Upper lobe of right lung (tissue), 1 donor: ENCODE data around the gene CDKN1B. TPM values are rescaled to one million over a fixed set of nuclear protein-coding genes. Genes with fewer than 3 reads are reported as not detected.

Experiments
- ATAC-seq: fragments of 200-7000 bp; cut with Tn5 transposase; one replicate; pipeline ENCODE4 v1.9.1; 2020; ENCODE audit warnings: mild to moderate bottlenecking, moderate library complexity
- DNase-seq: peaks from one replicate; pipeline ENCODE4 v3.0.0-alpha.2; 2020
- H3K27ac ChIP-seq: fragments of 200-600 bp; one replicate; pipeline ENCODE4 v1.8.0; 2022
- H3K27me3 ChIP-seq: fragments of 200-600 bp; one replicate; pipeline ENCODE4 v1.8.0; 2022; ENCODE audit warnings: mild to moderate bottlenecking
- H3K36me3 ChIP-seq: fragments of 200-600 bp; one replicate; pipeline ENCODE4 v1.8.0; 2022
- H3K4me1 ChIP-seq: fragments of 200-600 bp; one replicate; pipeline ENCODE4 v1.8.0; 2022
- H3K4me3 ChIP-seq: fragments of 200-600 bp; one replicate; pipeline ENCODE4 v1.8.0; 2022; ENCODE audit warnings: mild to moderate bottlenecking
- H3K9me3 ChIP-seq: fragments of 200-600 bp; one replicate; pipeline ENCODE4 v1.8.0; 2022
- intact Hi-C: fragments of 100-400 bp; cut with DNase I; formaldehyde crosslinking; loops from one replicate; pipeline ENCODE4 v1.11.0; 2022
- long read RNA-seq: library from polyadenylated mRNA; unstranded; transcript quantifications from one replicate; pipeline ENCODE4 v2.0.0, GENCODE V29; 2021
- total RNA-seq: library from RNA; stranded (reverse); fragmentation: NEBNext Ultra II Directional; extraction: Animal tissue kit (Norgen Biotek cat#: 25700); gene quantifications from one replicate; pipeline ENCODE4 v1.2.1, GENCODE V29; 2021
- TF ChIP-seq, protein P1 (sequence below): fragments of 200-600 bp; IDR thresholded peaks from one replicate; pipeline ENCODE4 v1.8.0; 2022; ENCODE audit warnings: antibody characterized with exemption
- donor health status: DM: no; HTN: yes; CAD: no; lungs with severe emphysema.

The CDKN1B gene
- 51.4 TPM for total RNA-seq
- long read RNA-seq, partial matches to known transcripts = 1 of 7 reads
- long read RNA-seq, other reads (novel, unspliced or antisense) = 2 of 7 reads

GRCh38 chr12:12716793-12717585 lies at the start of gene CDKN1B:
CDKN1B (plus strand) TSS chr12:12717368; CDS start chr12:12717840, 472 bp downstream.
- peak; percentile 97 for DNase-seq

DNA sequence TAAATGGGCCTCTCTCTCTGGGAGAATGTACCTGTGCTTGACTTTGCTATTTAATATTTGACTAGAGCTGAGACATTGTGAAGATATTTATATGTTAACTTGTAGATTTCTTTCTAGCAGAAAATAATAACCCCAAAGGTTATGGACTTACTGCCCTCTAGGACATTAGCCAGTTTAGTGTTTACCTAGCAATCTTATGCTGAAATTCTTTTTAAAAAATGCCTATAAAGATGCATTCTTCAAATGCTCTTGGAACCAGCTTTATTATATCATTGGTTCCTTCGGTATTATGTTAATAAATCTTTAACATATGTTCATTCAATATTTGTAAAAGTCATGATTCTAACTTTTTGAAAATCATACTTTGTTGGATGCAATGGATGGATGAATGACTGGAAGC lies 49.2 kb upstream of the CDKN1B start:
- no peaks in the 10 kb centered on the region for H3K36me3 ChIP-seq
- H3K27ac ChIP-seq = no peak overlapping the region
- no peak for ATAC-seq
- no peak overlapping the region for H3K4me3 ChIP-seq
- H3K27me3 ChIP-seq = no peaks in the 10 kb centered on the region
- TF ChIP-seq, protein P1, sequence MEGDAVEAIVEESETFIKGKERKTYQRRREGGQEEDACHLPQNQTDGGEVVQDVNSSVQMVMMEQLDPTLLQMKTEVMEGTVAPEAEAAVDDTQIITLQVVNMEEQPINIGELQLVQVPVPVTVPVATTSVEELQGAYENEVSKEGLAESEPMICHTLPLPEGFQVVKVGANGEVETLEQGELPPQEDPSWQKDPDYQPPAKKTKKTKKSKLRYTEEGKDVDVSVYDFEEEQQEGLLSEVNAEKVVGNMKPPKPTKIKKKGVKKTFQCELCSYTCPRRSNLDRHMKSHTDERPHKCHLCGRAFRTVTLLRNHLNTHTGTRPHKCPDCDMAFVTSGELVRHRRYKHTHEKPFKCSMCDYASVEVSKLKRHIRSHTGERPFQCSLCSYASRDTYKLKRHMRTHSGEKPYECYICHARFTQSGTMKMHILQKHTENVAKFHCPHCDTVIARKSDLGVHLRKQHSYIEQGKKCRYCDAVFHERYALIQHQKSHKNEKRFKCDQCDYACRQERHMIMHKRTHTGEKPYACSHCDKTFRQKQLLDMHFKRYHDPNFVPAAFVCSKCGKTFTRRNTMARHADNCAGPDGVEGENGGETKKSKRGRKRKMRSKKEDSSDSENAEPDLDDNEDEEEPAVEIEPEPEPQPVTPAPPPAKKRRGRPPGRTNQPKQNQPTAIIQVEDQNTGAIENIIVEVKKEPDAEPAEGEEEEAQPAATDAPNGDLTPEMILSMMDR = no peak
- no peaks in the 10 kb centered on the region for H3K9me3 ChIP-seq
- no peak for DNase-seq
- intact Hi-C loops = no loop called here
- H3K4me1 ChIP-seq = no peaks in the 10 kb centered on the region

More at GRCh38 chr12:12716793-12717585, at the start of gene CDKN1B:
- Histone ChIP-seq H3K4me3 (peak within 1 kb of the TSS; percentile 90), H3K9me3 (no peaks in the 10 kb centered on the region), H3K36me3 (peaks cover 32% of the 10 kb centered on the region), H3K4me1 (peaks cover 45% of the 10 kb centered on the region), H3K27me3 (no peaks in the 10 kb centered on the region), H3K27ac (peak within 1 kb of the TSS; percentile 99)
- TF ChIP-seq, protein P1 = no peak
- peak; percentile 95 for ATAC-seq
- intact Hi-C loops = no loop called here

DNA sequence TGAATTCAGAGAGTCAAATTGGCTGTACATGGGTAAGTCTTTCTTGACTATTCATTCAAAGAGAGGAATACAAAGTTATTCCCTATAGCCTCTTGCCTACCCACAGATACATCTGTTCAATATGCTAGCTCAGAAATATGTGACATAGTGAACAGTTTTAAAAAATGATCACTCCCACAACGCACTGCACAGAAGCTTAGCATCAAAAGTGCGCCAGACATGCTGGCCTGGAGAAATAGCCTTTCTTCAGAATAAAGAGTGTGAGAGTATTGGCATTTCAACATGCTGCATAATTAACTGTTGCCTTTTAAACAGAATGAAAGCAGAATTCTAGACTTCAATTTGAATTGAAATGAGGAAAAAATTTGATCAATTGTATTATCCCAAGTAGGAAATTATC lies 48.1 kb upstream of the CDKN1B start:
- intact Hi-C loops = no loop called here
- Histone ChIP-seq H3K36me3 (no peaks in the 10 kb centered on the region), H3K4me1 (no peaks in the 10 kb centered on the region), H3K27ac (no peak overlapping the region), H3K4me3 (no peak overlapping the region), H3K27me3 (no peaks in the 10 kb centered on the region), H3K9me3 (no peaks in the 10 kb centered on the region)
- DNase-seq (no peak), ATAC-seq (no peak)
- TF ChIP-seq, protein P1 = no peak

- ATAC-seq (no peak), DNase-seq (no peak)
- TF ChIP-seq, protein P1 = no peak
- Histone ChIP-seq H3K4me1 (no peaks in the 10 kb centered on the region), H3K27me3 (no peaks in the 10 kb centered on the region), H3K36me3 (no peaks in the 10 kb centered on the region), H3K27ac (no peak overlapping the region), H3K9me3 (no peaks in the 10 kb centered on the region), H3K4me3 (no peak overlapping the region)
- intact Hi-C loops = no loop called here
Measured at GRCh38 chr12:12671850-12672660, 45.1 kb upstream of the CDKN1B start.

- intact Hi-C loops = no loop called here
- Histone ChIP-seq H3K4me1 (no peaks in the 10 kb centered on the region), H3K4me3 (no peak overlapping the region), H3K27me3 (no peaks in the 10 kb centered on the region), H3K9me3 (no peaks in the 10 kb centered on the region), H3K27ac (no peak overlapping the region), H3K36me3 (no peaks in the 10 kb centered on the region)
- DNase-seq (no peak), ATAC-seq (no peak)
- TF ChIP-seq, protein P1 = no peak
Measured at GRCh38 chr12:12673296-12673695, 43.9 kb upstream of the CDKN1B start.
